Motor neuron (in vitro differentiated cells): Measurements from ENCODE around the gene LRRC4C. TPM values are rescaled to one million over a fixed set of nuclear protein-coding genes. Genes with fewer than 3 reads are reported as not detected.

Source experiments
- ATAC-seq, 8 experiments: fragments of 200-7000 bp; cut with Tn5 transposase; replicated peaks in 6 of 8; 2 replicates each; pipeline ENCODE4 v1.8.0; 2021; ENCODE audit warnings: mild to moderate bottlenecking in 8 of 8, moderate library complexity in 8 of 8
- H3K27ac ChIP-seq, 2 donors: fragments of 250-450 bp; sonication (Bioruptor Pico); 2 replicates each; pipeline ENCODE4 v1.9.0; 2021; ENCODE audit warnings: antibody characterized with exemption in 2 of 2, mild to moderate bottlenecking in 2 of 2, moderate library complexity in 1 of 2
- H3K4me1 ChIP-seq, 2 donors: fragments of 250-450 bp; sonication (Bioruptor Pico); replicated peaks in 1 of 2; 2 replicates each; pipeline ENCODE4 v1.6.1; 2021; ENCODE audit warnings: antibody characterized with exemption in 2 of 2, mild to moderate bottlenecking in 2 of 2, moderate library complexity in 1 of 2
- H3K4me3 ChIP-seq, 5 donors: fragments of 250-450 bp; sonication (Bioruptor Pico); 2 replicates each; pipeline ENCODE4 v1.9.0; 2021; ENCODE audit warnings: antibody characterized with exemption in 5 of 5, mild to moderate bottlenecking in 5 of 5, moderate library complexity in 4 of 5
- WGBS, 10 experiments: fragments of 450-650 bp; shearing (Covaris generic); methylation state at CpG; one replicate each; pipeline ENCODE4 v1.0.0; 2022; 5-methylcytosine and 5-hydroxymethylcytosine counted together
- in situ Hi-C, 9 experiments: fragments of 400-800 bp; cut with MboI; loops; one replicate each; pipeline ENCODE4 v1.15.0; 2021; ENCODE audit warnings: low sequenced_read_pairs in 9 of 9, low pct_unique_long_range_greater_than_20kb in 2 of 9; ENCODE audit not compliant: unreplicated experiment in 9 of 9
- total RNA-seq, 8 experiments: library from RNA; unstranded; fragments of 300-600 nt; gene quantifications; 2 replicates each; pipeline versions ENCODE4 v1.2.3 to v1.2.4, GENCODE V29; 2022

Gene LRRC4C
- total RNA-seq, 8 experiments from 2014 or later: 0.51 to 28.2 (median 12.8) TPM

- no peak for ATAC-seq
- in situ Hi-C loops: no loop called here
- H3K27ac ChIP-seq: no peak overlapping the region
- H3K4me3 ChIP-seq: no peak overlapping the region
- H3K4me1 ChIP-seq: no peaks in the 10 kb centered on the region
- 14 to 100% (median 95%) methylated on average over 1 of the region's 1 CpG; no CpG with 5 or more reads in 1 of the 10 experiments for WGBS, 10 experiments
Measured at GRCh38 chr11:40444151-40444550, 1015.3 kb downstream of the LRRC4C start.

GRCh38 chr11:40435344-40435743, 1024.1 kb downstream of the LRRC4C start:
- no peak overlapping the region for H3K4me3 ChIP-seq
- ATAC-seq: no peak
- in situ Hi-C loops: no loop called here

GRCh38 chr11:40434926-40435325, 1024.5 kb downstream of the LRRC4C start:
- in situ Hi-C loops: no loop called here
- Histone ChIP-seq H3K4me1 (no peaks in the 10 kb centered on the region), H3K4me3 (no peak overlapping the region), H3K27ac (no peak overlapping the region)
- ATAC-seq: no peak
- WGBS, 10 experiments: 80 to 100% (median 100%) methylated on average over 1 to 2 of the region's 2 CpGs; no CpG with 5 or more reads in 6 of the 10 experiments

More at GRCh38 chr11:40435344-40435743, 1024.1 kb downstream of the LRRC4C start:
- Histone ChIP-seq H3K4me1 (no peaks in the 10 kb centered on the region), H3K27ac (no peak overlapping the region)

GRCh38 chr11:40432358-40432757, 1027.1 kb downstream of the LRRC4C start:
- Histone ChIP-seq H3K4me3 (no peak overlapping the region), H3K27ac (no peak overlapping the region), H3K4me1 (no peaks in the 10 kb centered on the region)
- 0 to 100% (median 83%) methylated on average over 1 to 2 of the region's 2 CpGs; no CpG with 5 or more reads in 3 of the 10 experiments for WGBS, 10 experiments
- no peak for ATAC-seq
- in situ Hi-C loops: no loop called here

- WGBS, 10 experiments: 50 to 100% (median 100%) methylated on average over 1 of the region's 1 CpG; no CpG with 5 or more reads in 4 of the 10 experiments
- Histone ChIP-seq H3K27ac (no peak overlapping the region), H3K4me1 (no peaks in the 10 kb centered on the region), H3K4me3 (no peak overlapping the region)
- in situ Hi-C loops: no loop called here
- no peak for ATAC-seq
Measured at GRCh38 chr11:40425168-40425567, 1034.3 kb downstream of the LRRC4C start.

- in situ Hi-C loops: no loop called here
- WGBS, 10 experiments: 0 to 100% (median 62%) methylated on average over 1 to 6 of the region's 6 CpGs
- no peak overlapping the region for H3K4me3 ChIP-seq
- ATAC-seq: no peak
- no peaks in the 10 kb centered on the region for H3K4me1 ChIP-seq
- no peak overlapping the region for H3K27ac ChIP-seq
Measured at GRCh38 chr11:40421208-40421981, 1038.1 kb downstream of the LRRC4C start.

GRCh38 chr11:40417627-40418026, 1041.8 kb downstream of the LRRC4C start:
- no peak overlapping the region for H3K27ac ChIP-seq
- no peak for ATAC-seq
- H3K4me3 ChIP-seq: no peak overlapping the region
- H3K4me1 ChIP-seq: no peaks in the 10 kb centered on the region
- in situ Hi-C loops: no loop called here
- 18 to 97% (median 83%) methylated on average over 2 to 3 of the region's 3 CpGs; no CpG with 5 or more reads in 2 of the 10 experiments for WGBS, 10 experiments

- H3K4me1 ChIP-seq: peaks cover 2 to 24% of the 10 kb centered on the region in 2 donors
- peak overlapping the region in 1 of 2 donors; percentile 64 for H3K27ac ChIP-seq
- 29 to 50% (median 42%) methylated on average over 1 of the region's 1 CpG; no CpG with 5 or more reads in 3 of the 10 experiments for WGBS, 10 experiments
- peak in 5 of 8 experiments; percentile 75 to 92 (median 83) for ATAC-seq
- in situ Hi-C loops: no loop called here
- H3K4me3 ChIP-seq: no peak overlapping the region
Measured at GRCh38 chr11:40407355-40407754, 1052.1 kb downstream of the LRRC4C start.

- in situ Hi-C loops: no loop called here
- no peak for ATAC-seq
- H3K4me1 ChIP-seq: peaks cover 2 to 24% of the 10 kb centered on the region in 2 donors
- H3K4me3 ChIP-seq: no peak overlapping the region
- no peak overlapping the region for H3K27ac ChIP-seq
- 0 to 100% (median 82%) methylated on average over 1 of the region's 1 CpG; no CpG with 5 or more reads in 1 of the 10 experiments for WGBS, 10 experiments
Measured at GRCh38 chr11:40405614-40406013, 1053.8 kb downstream of the LRRC4C start.

GRCh38 chr11:40403321-40403720, 1056.1 kb downstream of the LRRC4C start:
- H3K27ac ChIP-seq: no peak overlapping the region
- H3K4me1 ChIP-seq: peaks cover 2 to 24% of the 10 kb centered on the region in 2 donors
- 0 to 100% (median 18%) methylated on average over 1 of the region's 1 CpG; no CpG with 5 or more reads in 3 of the 10 experiments for WGBS, 10 experiments
- no peak overlapping the region for H3K4me3 ChIP-seq
- peak in 2 of 8 experiments; percentile 39 to 44 for ATAC-seq
- in situ Hi-C loops: no loop called here

GRCh38 chr11:40401132-40401853, 1058.2 kb downstream of the LRRC4C start:
- H3K4me3 ChIP-seq: no peak overlapping the region
- H3K27ac ChIP-seq: no peak overlapping the region
- WGBS, 10 experiments: 0 to 100% (median 43%) methylated on average over 1 to 4 of the region's 4 CpGs; no CpG with 5 or more reads in 1 of the 10 experiments
- no peak for ATAC-seq
- in situ Hi-C loops: no loop called here
- H3K4me1 ChIP-seq: peaks cover 0 to 9% of the 10 kb centered on the region in 2 donors

- no peak overlapping the region for H3K4me3 ChIP-seq
- in situ Hi-C loops: no loop called here
- ATAC-seq: no peak
- peaks cover 0 to 3% of the 10 kb centered on the region in 2 donors for H3K4me1 ChIP-seq
- 0 to 74% (median 53%) methylated on average over 3 of the region's 3 CpGs for WGBS, 10 experiments
- no peak overlapping the region for H3K27ac ChIP-seq
Measured at GRCh38 chr11:40397141-40397540, 1062.3 kb downstream of the LRRC4C start.

GRCh38 chr11:40393511-40393910, 1065.9 kb downstream of the LRRC4C start:
- peaks cover 0 to 3% of the 10 kb centered on the region in 2 donors for H3K4me1 ChIP-seq
- H3K4me3 ChIP-seq: no peak overlapping the region
- in situ Hi-C loops: no loop called here
- H3K27ac ChIP-seq: no peak overlapping the region
- WGBS, 10 experiments: 0 to 100% (median 79%) methylated on average over 1 to 3 of the region's 3 CpGs
- ATAC-seq: no peak
